NCI-H510A treated with DMSO at 0.1 percent for 48 hours (cell line): ENCODE data around the gene RCVRN.
"Not testable (repeated sequence)": the region's sequence is repeated elsewhere in the genome, so short reads cannot be mapped to it uniquely, and the experiment has no call there.

ENCODE experiments used
- DNase-seq: peaks from one replicate; lab custom pipeline; 2025; lab: John Stamatoyannopoulos, UW

The RCVRN gene

GRCh38 chr17:9922012-9922848, 17.2 kb upstream of the RCVRN start:
- DNase-seq, result no peak

GRCh38 chr17:9921216-9921615, 16.1 kb upstream of the RCVRN start:
- DNase-seq, result not testable (repeated sequence)

- DNase-seq, result no peak
Measured at GRCh38 chr17:9918804-9919352, 13.8 kb upstream of the RCVRN start.

- no peak for DNase-seq
Measured at GRCh38 chr17:9918352-9918751, 13.3 kb upstream of the RCVRN start.

- DNase-seq, result no peak
Measured at GRCh38 chr17:9917801-9918200, 12.7 kb upstream of the RCVRN start.

- no peak for DNase-seq
Measured at GRCh38 chr17:9917131-9917530, 12.1 kb upstream of the RCVRN start.

GRCh38 chr17:9916108-9916507, 11.0 kb upstream of the RCVRN start:
- no peak for DNase-seq

- DNase-seq, result no peak
Measured at GRCh38 chr17:9913476-9913875, 8.4 kb upstream of the RCVRN start.

- DNase-seq, result no peak
Measured at GRCh38 chr17:9912121-9913099, 7.3 kb upstream of the RCVRN start.

- DNase-seq, result no peak
Measured at GRCh38 chr17:9911089-9911488, 6.0 kb upstream of the RCVRN start.

- no peak for DNase-seq
Measured at GRCh38 chr17:9908649-9909042, 3.6 kb upstream of the RCVRN start.

GRCh38 chr17:9907883-9908648, 3.0 kb upstream of the RCVRN start:
- no peak for DNase-seq

- no peak for DNase-seq
Measured at GRCh38 chr17:9907131-9907530, 2.1 kb upstream of the RCVRN start.

- no peak for DNase-seq
Measured at GRCh38 chr17:9906616-9907015, 1.5 kb upstream of the RCVRN start.

- DNase-seq, result no peak
Measured at GRCh38 chr17:9905902-9906301, 831 bp upstream of the RCVRN start.

- no peak for DNase-seq
Measured at GRCh38 chr17:9904277-9905077, 594 bp downstream of the RCVRN start.

GRCh38 chr17:9902120-9902519, 3.0 kb downstream of the RCVRN start:
- DNase-seq, result no peak

- no peak for DNase-seq
Measured at GRCh38 chr17:9900784-9901183, 4.3 kb downstream of the RCVRN start.

- DNase-seq, result no peak
Measured at GRCh38 chr17:9900044-9900594, 5.0 kb downstream of the RCVRN start.

GRCh38 chr17:9899280-9900043, 5.6 kb downstream of the RCVRN start:
- DNase-seq, result no peak
